B cell (primary cell): Measurements from ENCODE around the gene TTC28.
"Not testable (repeated sequence)": the region's sequence is repeated elsewhere in the genome, so short reads cannot be mapped to it uniquely, and the experiment has no call there.

ENCODE experiments used
- CTCF ChIP-seq: fragments of 200-600 bp; IDR thresholded peaks from one replicate; pipeline ENCODE4 v1.8.0; 2022; ENCODE audit warnings: antibody characterized with exemption, mild to moderate bottlenecking
- EZH2 ChIP-seq: IDR thresholded peaks from 2 replicates; pipeline ENCODE4 v1.6.1; 2012; ENCODE audit warnings: borderline replicate concordance, low read depth, mild to moderate bottlenecking, moderate library complexity, low read length; ENCODE audit not compliant: insufficient read depth, poor library complexity, severe bottlenecking

- TF ChIP-seq CTCF, EZH2: not testable (repeated sequence)
Observed at GRCh38 chr22:28560743-28561101, 118.9 kb downstream of the TTC28 start.
